NCI-H774 (cell line): ENCODE measurements around the gene ZSCAN10.
"Not testable (repeated sequence)": the region's sequence is repeated elsewhere in the genome, so short reads cannot be mapped to it uniquely, and the experiment has no call there.

Experiments
- DNase-seq: peaks from one replicate; lab custom pipeline; 2025; lab: John Stamatoyannopoulos, UW

The ZSCAN10 gene

DNA sequence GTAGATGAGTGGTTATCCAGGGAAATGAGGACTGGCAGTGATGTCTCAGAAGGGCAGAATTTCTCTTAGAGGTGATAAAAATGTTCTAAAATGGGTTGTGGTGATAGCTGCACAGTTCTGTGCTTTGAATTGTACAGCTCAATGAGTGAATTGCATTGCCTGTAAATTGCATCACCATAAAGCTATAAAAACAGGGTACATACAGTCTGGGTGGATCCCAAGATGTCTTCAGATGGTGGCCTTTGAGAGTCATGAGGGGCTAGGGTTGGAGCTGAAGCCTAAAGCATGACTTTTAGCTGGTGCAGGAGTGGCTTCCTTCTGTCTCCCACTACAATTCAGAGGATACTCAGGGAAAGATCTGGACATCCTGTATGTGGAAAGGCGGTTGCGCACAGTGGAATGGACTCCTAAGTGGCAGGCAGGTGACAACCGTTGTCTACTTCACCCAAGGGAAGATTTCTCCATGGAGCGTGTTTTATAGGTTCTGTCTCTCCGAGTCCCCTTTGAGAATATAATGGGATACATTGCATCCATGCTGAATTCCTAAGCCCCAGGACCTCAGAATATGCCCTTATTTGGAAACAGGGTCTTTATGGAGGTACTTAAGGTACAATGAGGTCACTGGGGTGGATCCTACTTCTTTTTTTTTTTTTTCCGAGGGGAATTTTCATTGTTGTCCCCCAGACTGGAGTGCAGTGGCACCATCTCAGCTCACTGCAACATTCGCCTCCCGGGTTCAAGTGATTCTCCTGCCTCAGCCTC is 35.3 kb downstream of the ZSCAN10 start:
- no peak for DNase-seq

DNA sequence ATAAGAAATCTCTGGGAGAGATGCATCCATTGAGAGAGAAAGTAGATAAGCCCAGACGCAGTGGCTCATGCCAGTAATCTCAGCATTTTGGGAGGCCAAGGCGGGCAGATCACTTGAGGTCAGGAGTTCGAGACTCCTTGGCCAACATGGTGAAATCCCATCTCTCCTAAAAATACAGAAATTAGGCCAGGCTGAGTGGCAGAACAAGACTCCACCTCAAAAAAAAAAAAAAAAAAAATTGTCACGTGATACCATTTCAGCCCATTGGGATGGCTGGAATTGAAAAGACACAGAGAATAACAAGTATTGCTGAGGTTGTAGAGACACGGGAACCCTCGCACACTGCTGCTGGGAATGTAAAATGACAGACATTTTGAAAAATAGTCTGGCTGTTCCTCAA is 36.5 kb downstream of the ZSCAN10 start:
- no peak for DNase-seq

DNA sequence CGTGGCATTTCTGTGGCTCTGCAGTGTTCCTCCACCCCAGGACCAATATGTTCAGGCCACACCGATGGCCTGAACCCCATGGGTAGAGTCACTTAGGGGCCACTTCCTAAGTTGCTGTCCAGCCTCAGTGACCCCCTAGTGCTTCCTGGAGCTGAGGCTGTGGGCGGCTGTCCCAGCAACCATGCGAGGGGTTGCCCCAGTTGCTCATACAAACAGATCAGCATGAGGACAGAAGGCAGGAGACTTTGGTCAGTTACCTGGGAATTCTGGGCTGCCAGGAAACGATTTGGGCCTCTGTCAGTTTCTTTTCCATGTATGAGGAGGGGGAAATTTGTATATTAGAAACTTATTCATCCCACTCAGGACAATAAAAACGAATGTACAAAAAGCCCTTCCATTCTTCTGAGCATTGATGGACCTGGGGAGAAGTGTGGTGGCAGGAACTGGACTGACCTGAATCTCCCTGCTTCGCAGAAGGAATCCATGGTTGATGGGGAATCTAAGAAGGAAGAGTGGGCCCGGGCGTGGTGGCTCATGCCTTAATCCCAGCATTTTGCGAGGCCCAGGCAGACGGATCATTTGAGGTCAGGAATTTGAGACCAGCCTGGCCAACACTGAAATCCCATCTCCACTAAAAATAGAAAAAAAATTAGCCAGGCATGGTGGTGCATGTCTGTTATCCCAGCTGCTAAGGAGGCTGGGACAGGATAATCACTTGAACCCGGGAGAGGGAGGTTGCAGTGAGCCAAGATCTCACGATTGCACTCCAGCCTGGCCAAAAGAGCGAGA is 38.6 kb downstream of the ZSCAN10 start:
- no peak for DNase-seq

DNA sequence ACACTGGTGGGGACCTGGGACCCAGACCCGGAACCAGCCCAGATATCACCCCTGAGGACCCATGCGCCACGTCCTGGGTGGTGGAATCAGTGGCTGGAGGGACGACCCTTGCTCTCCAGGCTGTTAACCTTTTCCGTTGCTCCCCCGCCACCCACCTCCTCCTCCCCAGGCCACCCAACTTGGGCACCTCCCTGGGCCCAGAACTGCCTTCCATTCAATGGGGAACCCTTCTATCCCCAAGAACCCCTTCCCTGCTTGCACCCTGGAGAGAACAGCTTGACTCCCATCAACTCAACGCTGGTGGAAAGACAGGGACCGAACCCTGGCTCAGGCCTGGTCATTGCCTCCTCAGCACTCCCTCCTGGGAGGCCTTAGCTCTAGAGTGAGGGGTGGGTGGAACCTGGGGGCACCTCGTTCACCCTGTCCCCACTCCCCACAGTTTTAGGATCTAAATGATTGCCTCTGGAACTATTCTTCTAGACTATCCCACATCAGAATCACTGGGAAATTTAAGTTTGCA is 39.3 kb downstream of the ZSCAN10 start:
- DNase-seq, result no peak

DNA sequence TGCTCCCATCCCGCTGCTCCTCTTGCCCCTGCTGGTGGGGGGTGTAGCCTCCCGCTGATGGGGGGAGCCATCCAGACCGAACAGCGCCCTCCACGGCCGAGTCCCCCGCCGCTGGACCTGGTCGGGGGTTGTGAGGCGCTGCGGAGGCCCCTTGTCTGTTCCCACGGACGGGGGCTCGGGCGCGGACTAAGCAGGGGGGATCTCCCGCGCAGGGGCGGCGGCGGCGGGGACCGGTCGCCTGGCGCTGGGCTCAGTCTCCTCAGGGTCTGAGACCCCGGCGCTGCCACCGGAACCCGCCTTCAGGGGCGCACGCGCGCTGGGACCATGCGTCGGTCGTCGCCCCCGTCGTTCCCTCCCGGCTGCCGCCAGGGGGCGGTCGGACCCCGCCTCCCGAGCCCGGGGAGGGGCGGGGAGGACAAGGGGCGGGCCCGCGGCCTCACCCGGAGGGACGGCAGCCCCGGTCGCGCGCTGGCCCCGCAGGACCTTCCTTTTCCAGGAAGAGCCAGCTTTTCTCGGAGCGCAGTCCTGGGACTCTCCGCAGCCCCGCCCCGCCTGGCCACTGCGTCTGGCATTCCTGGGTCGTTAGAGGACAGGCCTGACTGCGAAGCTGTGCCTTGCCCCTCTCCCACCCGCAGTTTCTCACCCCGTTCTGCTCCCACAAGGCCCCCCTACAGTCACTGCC is 39.9 kb downstream of the ZSCAN10 start:
- peak; percentile 50 for DNase-seq

DNA sequence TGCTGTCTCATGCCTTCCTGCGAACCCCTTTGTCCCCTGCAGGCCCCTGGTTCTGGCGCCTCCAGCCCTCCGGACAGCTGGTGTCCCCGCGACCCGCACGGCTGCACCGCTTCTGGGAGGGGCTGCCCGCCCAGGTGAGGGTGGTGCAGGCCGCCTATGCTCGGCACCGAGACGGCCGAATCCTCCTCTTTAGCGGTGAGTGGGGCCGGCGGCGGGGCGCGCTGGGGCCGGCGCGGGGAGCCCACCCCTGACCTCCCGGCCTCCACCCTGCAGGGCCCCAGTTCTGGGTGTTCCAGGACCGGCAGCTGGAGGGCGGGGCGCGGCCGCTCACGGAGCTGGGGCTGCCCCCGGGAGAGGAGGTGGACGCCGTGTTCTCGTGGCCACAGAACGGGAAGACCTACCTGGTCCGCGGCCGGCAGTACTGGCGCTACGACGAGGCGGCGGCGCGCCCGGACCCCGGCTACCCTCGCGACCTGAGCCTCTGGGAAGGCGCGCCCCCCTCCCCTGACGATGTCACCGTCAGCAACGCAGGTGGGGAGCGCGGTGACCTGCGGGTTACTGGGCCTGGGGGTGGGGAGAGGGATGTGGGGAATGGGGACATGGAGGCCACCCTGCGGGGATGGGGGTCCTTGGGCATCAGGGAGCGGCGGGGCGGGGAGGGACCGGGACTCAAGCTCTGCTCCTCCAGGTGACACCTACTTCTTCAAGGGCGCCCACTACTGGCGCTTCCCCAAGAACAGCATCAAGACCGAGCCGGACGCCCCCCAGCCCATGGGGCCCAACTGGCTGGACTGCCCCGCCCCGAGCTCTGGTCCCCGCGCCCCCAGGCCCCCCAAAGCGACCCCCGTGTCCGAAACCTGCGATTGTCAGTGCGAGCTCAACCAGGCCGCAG is 40.7 kb downstream of the ZSCAN10 start:
- DNase-seq, result no peak

DNA sequence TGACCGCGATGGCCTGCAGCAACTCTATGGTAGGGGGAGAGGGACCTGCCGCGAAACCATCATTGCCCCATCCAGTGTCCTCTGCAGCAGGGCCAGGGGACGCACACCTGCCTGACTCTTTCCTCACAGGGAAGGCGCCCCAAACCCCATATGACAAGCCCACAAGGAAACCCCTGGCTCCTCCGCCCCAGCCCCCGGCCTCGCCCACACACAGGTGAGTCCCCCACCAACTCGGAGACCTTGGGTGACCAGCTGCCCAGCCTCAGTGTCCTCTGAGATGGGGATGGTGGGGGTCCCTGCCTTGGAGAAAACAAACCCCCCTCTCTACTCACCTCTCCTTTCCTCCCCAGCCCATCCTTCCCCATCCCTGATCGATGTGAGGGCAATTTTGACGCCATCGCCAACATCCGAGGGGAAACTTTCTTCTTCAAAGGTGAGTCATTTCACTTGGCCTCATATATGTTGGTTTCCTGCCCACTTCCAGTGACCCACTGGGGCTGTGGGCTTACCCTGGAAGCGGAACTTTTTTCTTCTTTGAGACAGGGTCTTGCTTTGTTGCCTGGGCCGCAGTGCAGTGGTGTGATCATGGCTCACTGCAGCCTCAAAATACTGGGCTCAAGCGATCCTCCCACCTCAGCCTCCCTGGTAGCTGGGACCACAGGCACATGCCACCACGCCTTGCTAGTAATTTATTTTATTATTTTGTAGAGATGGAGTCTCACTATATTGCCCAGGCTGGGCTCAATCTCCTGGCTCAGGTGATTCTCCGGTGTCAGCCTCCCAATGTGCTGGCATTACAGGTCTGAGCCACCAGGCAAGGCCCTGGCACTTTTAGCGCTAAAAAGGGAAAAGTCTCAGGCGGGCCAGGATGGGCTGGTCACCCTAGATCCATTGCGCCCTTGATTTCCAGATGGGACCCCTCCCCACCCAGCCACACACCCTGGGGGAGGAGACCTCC is 41.6 kb downstream of the ZSCAN10 start:
- DNase-seq, result no peak

DNA sequence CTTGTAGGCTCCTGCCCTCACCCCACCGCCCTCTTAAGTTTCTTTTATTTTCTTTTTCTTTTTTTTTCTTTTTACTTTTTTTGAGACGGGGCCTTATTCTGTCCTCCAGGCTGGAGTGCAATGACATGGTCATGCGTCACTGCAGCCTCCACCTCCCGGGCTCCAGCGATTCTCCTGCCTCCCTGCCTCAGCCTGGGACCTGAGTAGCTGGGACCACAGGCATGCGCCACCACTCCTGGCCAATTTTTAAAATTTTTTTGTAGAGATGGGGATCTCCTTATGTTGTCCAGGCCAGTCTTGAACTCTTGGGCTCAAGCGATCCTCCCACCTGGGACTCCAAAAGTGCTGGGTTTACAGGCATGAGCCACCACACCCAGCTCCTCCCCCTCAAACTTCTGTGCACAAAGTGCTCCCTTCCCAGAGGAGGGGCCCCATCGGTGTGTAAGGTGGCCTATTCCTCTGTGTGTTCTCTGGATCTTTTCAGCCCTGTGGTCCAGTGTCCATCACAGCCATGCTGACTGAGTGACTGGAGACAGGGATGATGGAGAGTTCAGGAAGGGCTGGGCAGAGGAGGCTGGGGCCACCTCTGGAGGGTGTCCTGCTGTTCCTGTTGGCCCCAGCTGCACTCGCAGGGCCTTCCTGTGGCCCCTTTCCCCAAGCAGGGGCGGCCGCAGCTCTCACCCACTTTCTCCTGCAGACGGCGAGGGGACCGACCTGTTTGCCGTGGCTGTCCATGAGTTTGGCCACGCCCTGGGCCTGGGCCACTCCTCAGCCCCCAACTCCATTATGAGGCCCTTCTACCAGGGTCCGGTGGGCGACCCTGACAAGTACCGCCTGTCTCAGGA is 42.5 kb downstream of the ZSCAN10 start:
- DNase-seq, result no peak

DNA sequence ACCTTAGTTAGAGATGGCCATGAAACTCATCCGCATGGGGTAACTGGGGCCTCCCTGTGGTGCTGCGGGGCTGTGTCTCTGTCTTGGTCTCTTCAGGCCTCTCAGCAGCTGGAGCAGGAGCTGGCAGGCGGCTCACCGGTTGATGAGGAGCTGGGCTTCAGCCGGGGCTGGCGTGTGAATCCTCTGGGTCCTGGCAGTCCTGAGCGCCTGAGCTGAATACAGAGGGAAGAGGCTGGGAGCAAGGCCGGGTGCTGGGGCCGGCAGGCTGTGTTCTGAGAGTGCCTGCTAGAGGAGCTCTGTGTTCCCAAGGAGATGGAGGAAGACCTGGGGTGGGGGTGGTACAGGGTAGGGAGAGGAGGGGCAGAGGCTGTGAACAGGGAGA is 43.4 kb downstream of the ZSCAN10 start:
- DNase-seq, result not testable (repeated sequence)

DNA sequence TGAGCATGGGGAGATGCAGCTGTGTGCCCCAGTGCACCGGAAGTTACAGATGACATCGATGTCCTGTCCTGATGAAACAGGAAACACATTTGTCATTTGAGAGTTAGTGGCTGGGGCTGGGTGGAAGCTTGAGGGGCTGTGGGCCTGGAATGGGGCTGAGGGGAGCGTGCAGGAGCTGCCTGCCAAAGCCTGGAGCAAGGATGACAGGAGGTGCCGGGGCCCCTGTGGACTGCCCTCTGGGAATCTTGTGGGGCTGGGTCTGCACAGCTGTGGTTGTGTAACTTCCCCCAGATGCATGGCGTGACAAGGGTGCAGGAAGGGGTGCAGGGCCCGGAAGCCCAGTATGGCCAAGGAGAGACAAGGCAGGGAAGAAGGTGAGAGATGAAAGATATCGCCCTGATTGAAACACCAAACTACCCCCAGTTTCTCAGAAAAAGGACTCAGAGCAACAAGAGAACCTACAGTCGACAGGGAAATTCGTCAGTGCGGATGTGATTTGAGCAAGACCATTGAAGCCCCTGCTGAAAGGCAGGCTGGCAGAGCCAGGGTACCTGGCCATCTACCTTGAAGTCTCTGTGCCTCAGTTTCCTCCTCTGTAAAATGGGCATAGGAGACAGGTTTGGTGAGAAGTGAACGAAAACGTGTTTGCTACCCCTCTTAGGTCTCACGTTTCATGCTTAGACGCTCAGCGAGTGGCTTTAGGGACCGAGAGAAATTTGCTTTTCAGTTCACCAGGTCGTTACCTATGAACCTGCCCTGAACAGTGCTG is 43.9 kb downstream of the ZSCAN10 start:
- DNase-seq, result no peak

DNA sequence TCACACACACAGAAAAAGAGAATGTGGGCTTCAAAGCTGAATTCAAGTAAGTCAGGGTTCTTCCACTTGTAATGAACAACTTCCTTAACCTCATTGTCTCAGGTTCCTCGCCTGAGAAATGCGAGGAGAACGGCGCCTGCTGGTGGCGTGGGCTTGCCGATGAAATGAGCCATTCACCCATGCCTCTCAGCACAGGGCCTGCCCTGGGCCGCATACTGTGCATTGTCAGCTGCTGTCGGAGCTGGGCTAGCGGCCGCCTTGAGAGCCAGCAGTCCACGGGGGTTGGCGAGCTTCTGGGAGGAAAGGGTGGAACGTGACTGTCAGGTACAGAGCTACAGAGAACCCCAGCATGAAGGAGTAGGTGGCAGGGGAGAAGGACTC is 45.8 kb downstream of the ZSCAN10 start:
- DNase-seq, result not testable (repeated sequence)

DNA sequence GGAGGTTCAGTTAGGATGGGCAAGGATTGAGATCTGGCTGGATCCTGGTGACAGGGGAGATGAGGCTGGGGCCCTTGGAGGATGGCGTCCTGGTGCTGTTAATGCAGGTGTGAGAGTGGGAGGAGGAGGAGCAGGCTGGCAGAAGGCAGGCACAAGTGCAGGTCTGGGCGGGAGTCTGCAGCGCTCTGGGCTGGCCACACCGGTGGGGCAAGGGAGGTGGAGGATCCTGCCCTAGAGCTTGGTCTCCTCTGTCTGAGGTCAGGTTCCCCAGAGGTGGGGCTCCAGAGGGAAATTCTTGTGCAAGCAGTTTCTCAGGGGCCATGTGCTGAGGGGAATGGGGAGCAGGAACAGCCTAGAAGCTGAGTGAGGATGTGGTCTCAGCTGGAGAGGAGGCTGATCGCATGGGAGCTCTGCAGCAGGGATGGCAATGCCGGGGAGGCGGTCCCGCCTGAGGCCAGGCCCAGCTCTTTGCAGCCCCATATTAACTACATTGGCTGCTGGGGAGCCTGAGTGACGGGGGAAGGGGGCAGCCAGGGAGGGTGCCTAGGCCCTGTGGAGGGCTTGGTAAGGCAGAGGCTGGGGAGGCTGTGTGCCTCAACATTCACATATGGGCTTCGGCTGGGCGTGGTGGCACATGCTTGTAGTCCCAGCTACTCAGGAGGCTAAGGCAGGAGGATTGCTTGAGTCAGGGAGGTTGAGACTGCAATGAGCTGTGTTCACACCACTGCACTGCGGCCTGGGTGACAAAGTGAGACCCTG is 46.3 kb downstream of the ZSCAN10 start:
- DNase-seq, result not testable (repeated sequence)

DNA sequence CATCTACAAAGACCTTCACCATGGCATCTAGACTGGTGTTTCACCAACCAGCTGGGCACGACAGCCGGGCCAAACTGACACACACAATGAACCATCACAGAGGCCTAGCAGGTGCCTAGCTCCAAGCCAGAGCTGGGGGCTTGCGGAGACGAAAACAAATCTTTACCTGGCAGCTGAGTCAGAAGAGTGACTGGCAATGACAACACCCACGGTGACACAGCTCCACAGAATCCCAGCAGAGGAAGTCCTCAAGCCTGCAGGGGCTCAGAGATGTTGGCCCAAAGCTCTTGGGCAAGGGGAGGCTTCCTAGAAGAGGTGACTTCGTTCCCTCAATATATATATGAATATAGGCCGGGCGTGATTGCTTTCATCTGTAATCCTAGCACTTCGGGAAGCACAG is 47.6 kb downstream of the ZSCAN10 start:
- no peak for DNase-seq

DNA sequence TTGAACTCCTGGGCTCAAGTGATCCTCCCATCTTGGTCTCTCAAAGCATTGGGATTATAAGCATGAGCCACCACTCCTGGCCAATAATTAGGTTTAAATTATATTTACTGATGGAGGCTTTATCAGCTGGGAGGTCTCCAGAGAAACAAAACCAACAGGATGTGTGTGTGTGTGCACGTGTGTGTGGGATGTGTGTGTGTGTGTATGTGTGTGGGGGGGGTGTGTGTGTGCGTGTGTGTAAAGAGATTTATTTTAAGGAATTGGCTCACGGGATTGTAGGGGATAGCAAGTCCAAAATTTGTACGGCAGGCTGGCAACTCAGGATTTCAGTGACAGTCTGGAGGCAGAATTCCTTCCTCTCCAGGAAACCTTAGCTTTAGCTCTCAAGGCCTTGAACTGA is 48.1 kb downstream of the ZSCAN10 start:
- DNase-seq, result no peak

DNA sequence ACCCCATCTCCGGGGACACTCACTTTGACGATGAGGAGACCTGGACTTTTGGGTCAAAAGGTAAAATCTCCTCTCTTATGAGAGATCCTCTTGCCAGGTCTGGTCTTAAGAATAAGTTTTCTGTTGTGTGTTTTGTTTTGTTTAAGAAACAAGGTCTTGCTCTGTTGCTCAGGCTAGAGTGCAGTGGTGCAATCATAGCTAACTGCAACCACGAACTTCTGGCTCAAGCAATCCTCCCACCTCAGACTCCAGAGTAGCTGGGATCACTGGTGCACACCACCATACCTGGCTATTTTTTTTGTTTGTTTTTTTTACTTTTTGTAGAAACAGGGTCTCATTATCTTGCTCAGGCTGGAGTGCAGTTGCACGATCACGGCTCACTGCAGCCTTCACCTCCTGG is 48.6 kb downstream of the ZSCAN10 start:
- DNase-seq, result no peak

DNA sequence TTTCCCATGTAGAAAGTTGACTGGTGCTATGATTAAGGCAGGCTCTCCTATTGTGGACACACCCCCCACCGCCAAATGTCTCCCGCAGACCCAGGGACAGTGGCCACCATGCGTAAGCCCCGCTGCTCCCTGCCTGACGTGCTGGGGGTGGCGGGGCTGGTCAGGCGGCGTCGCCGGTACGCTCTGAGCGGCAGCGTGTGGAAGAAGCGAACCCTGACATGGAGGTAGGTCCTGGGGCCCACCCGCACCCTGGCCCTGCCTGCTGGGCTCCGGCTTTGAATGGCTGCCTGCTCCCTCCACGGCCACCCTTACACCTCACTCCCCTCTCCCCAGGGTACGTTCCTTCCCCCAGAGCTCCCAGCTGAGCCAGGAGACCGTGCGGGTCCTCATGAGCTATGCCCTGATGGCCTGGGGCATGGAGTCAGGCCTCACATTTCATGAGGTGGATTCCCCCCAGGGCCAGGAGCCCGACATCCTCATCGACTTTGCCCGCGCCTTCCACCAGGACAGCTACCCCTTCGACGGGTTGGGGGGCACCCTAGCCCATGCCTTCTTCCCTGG is 49.1 kb downstream of the ZSCAN10 start:
- no peak for DNase-seq

DNA sequence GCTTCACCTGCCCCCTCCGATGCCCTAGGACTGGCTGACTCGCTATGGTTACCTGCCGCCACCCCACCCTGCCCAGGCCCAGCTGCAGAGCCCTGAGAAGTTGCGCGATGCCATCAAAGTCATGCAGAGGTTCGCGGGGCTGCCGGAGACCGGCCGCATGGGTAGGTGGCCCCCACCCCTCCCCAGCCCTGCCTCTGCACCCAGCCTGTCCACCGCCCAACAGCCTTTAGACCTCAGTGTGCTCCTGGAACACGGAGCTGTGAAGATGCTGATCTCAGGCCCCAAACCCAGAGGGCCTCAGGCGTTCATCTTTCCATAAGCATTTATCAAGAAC is 51.7 kb downstream of the ZSCAN10 start:
- DNase-seq, result no peak
